NB4 (cell line): ENCODE measurements around the gene GRIA1.

ENCODE experiments used
- DNase-seq: peaks from one replicate; pipeline ENCODE4 v3.0.0; 2010; ENCODE audit warnings: low read depth
- H3K4me3 ChIP-seq: one replicate; pipeline ENCODE4 v1.5.1; 2011; ENCODE audit warnings: mild to moderate bottlenecking, low read depth, low read length, moderate library complexity
- CTCF ChIP-seq: IDR thresholded peaks from one replicate; pipeline ENCODE4 v1.5.1; 2012; ENCODE audit warnings: low read depth, low read length
- MAX ChIP-seq: IDR thresholded peaks from 2 replicates; pipeline ENCODE4 v1.6.1; 2011; ENCODE audit warnings: low read depth, low read length
- MYC ChIP-seq: IDR thresholded peaks from 2 replicates; pipeline ENCODE4 v1.6.1; 2011; ENCODE audit warnings: low read depth, low read length
- POLR2A ChIP-seq: IDR thresholded peaks from 2 replicates; pipeline ENCODE4 v1.6.1; 2011; ENCODE audit warnings: mild to moderate bottlenecking; ENCODE audit not compliant: insufficient read length; ENCODE audit errors: extremely low read depth

GRIA1 gene

GRCh38 chr5:153632748-153633290 is 142.3 kb downstream of the GRIA1 start:
- DNase-seq = no peak
- TF ChIP-seq POLR2A (no peak), MAX (no peak), MYC (no peak), CTCF (no peak)

GRCh38 chr5:153636670-153637451 is 146.4 kb downstream of the GRIA1 start:
- no peak for TF ChIP-seq POLR2A
- TF ChIP-seq CTCF = no peak
- no peak for TF ChIP-seq MYC
- no peak for TF ChIP-seq MAX
- no peak overlapping the region for H3K4me3 ChIP-seq
- DNase-seq = no peak

More at GRCh38 chr5:153632748-153633290, 142.3 kb downstream of the GRIA1 start:
- H3K4me3 ChIP-seq = no peak overlapping the region

- H3K4me3 ChIP-seq = no peak overlapping the region
- no peak for TF ChIP-seq CTCF
- no peak for TF ChIP-seq MAX
- no peak for TF ChIP-seq POLR2A
- no peak for TF ChIP-seq MYC
- no peak for DNase-seq
Measured at GRCh38 chr5:153640293-153640692, 149.8 kb downstream of the GRIA1 start.

- DNase-seq = no peak
- TF ChIP-seq CTCF (no peak), POLR2A (no peak), MAX (no peak), MYC (no peak)
- H3K4me3 ChIP-seq = no peak overlapping the region
Measured at GRCh38 chr5:153641183-153641688, 150.8 kb downstream of the GRIA1 start.

GRCh38 chr5:153654504-153655200 is 164.2 kb downstream of the GRIA1 start:
- no peak overlapping the region for H3K4me3 ChIP-seq
- no peak for DNase-seq
- TF ChIP-seq CTCF (no peak), MYC (no peak), POLR2A (no peak), MAX (no peak)
